ENCODE measurements around the gene GCK. TPM values are rescaled to one million over a fixed set of nuclear protein-coding genes. Genes with fewer than 3 reads are reported as not detected.

Gene GCK
- total RNA-seq, 1 donor from 2014 or later: 5.9 TPM

GRCh38 chr7:44235066-44235465 is 45.8 kb upstream of the GCK start:
- no peak overlapping the region for H3K4me3 Mint-ChIP-seq (ENCODE audit: low read depth)
- DNase-seq (ENCODE audit: low spot score, unreplicated experiment): no peak
- H3K27me3 Mint-ChIP-seq: no peaks in the 10 kb centered on the region
- no peaks in the 10 kb centered on the region for H3K36me3 Mint-ChIP-seq (ENCODE audit: insufficient read depth)
- no peak for TF ChIP-seq CTCF (IDR thresholded peaks at IDR 0.05; ENCODE audit: unreplicated experiment)
- no peak overlapping the region for H3K27ac Mint-ChIP-seq
- H3K4me1 Mint-ChIP-seq (ENCODE audit: low read depth): no peaks in the 10 kb centered on the region
- no peaks in the 10 kb centered on the region for H3K9me3 Mint-ChIP-seq (ENCODE audit: low read depth)

GRCh38 chr7:44232901-44233715 is 43.9 kb upstream of the GCK start:
- no peaks in the 10 kb centered on the region for H3K36me3 Mint-ChIP-seq (ENCODE audit: insufficient read depth)
- H3K27me3 Mint-ChIP-seq: no peaks in the 10 kb centered on the region
- no peak for DNase-seq (ENCODE audit: low spot score, unreplicated experiment)
- TF ChIP-seq CTCF (IDR thresholded peaks at IDR 0.05; ENCODE audit: unreplicated experiment): no peak
- no peaks in the 10 kb centered on the region for H3K9me3 Mint-ChIP-seq (ENCODE audit: low read depth)
- H3K27ac Mint-ChIP-seq: no peak overlapping the region
- no peaks in the 10 kb centered on the region for H3K4me1 Mint-ChIP-seq (ENCODE audit: low read depth)
- no peak overlapping the region for H3K4me3 Mint-ChIP-seq (ENCODE audit: low read depth)

- no peak for TF ChIP-seq CTCF (IDR thresholded peaks at IDR 0.05; ENCODE audit: unreplicated experiment)
- no peak overlapping the region for H3K4me3 Mint-ChIP-seq (ENCODE audit: low read depth)
- no peaks in the 10 kb centered on the region for H3K4me1 Mint-ChIP-seq (ENCODE audit: low read depth)
- H3K27me3 Mint-ChIP-seq: no peaks in the 10 kb centered on the region
- H3K27ac Mint-ChIP-seq: no peak overlapping the region
- H3K9me3 Mint-ChIP-seq (ENCODE audit: low read depth): no peaks in the 10 kb centered on the region
- DNase-seq (ENCODE audit: low spot score, unreplicated experiment): no peak
- H3K36me3 Mint-ChIP-seq (ENCODE audit: insufficient read depth): no peaks in the 10 kb centered on the region
These were observed 43.2 kb upstream of the GCK start for GRCh38 chr7:44232396-44232795.

- Mint-ChIP-seq H3K4me1 (ENCODE audit: low read depth) (no peaks in the 10 kb centered on the region), H3K36me3 (ENCODE audit: insufficient read depth) (no peaks in the 10 kb centered on the region), H3K27me3 (peaks cover 1% of the 10 kb centered on the region), H3K27ac (no peak overlapping the region), H3K4me3 (ENCODE audit: low read depth) (no peak overlapping the region), H3K9me3 (ENCODE audit: low read depth) (no peaks in the 10 kb centered on the region)
- no peak for TF ChIP-seq CTCF (IDR thresholded peaks at IDR 0.05; ENCODE audit: unreplicated experiment)
- DNase-seq (ENCODE audit: low spot score, unreplicated experiment): no peak
These were observed 41.8 kb upstream of the GCK start for GRCh38 chr7:44231088-44231487.

GRCh38 chr7:44230286-44230685 is 41.0 kb upstream of the GCK start:
- H3K27me3 Mint-ChIP-seq: peaks cover 4% of the 10 kb centered on the region
- H3K36me3 Mint-ChIP-seq (ENCODE audit: insufficient read depth): no peaks in the 10 kb centered on the region
- no peaks in the 10 kb centered on the region for H3K4me1 Mint-ChIP-seq (ENCODE audit: low read depth)
- TF ChIP-seq CTCF (IDR thresholded peaks at IDR 0.05; ENCODE audit: unreplicated experiment): no peak
- no peak for DNase-seq (ENCODE audit: low spot score, unreplicated experiment)
- H3K27ac Mint-ChIP-seq: no peak overlapping the region
- H3K9me3 Mint-ChIP-seq (ENCODE audit: low read depth): no peaks in the 10 kb centered on the region
- no peak overlapping the region for H3K4me3 Mint-ChIP-seq (ENCODE audit: low read depth)

All from progenitor cell of endocrine pancreas (in vitro differentiated cells).